K562 (cell line): ENCODE results near the gene BTD. TPM values are rescaled to one million over a fixed set of nuclear protein-coding genes. Genes with fewer than 3 reads are reported as not detected.
A peak's percentile ranks its signal among the peaks of the same experiment; 100 is the strongest.

Experiments
- BDP1 ChIP-seq: IDR thresholded peaks from 3 replicates; pipeline ENCODE4 v1.6.1; 2011; ENCODE audit not compliant: insufficient read length, insufficient read depth
- C11orf30 ChIP-seq: fragments of 450-650 bp; IDR thresholded peaks from 2 replicates; pipeline ENCODE4 v1.6.1; 2016; ENCODE audit warnings: low read depth, mild to moderate bottlenecking
- CBX8 ChIP-seq: fragments of 200-600 bp; sonication (generic); IDR thresholded peaks from 2 replicates; pipeline ENCODE4 v1.6.1; 2012; ENCODE audit warnings: borderline replicate concordance, mixed run types, low read depth, mild to moderate bottlenecking, moderate library complexity, mixed read lengths, low read length, control low read depth, inconsistent platforms; ENCODE audit not compliant: poor library complexity, severe bottlenecking; ENCODE audit errors: extremely low read depth
- EGR1 ChIP-seq: fragments of 450-650 bp; conservative IDR thresholded peaks from 2 replicates; pipeline ENCODE4 v1.6.1; 2017; ENCODE audit warnings: mild to moderate bottlenecking
- FOXK2 ChIP-seq, 2 experiments: fragments of 450-650 bp; IDR thresholded peaks in 1 of 2; conservative IDR thresholded peaks in 1 of 2; 2 replicates each; pipeline ENCODE4 v1.6.1; 2016; ENCODE audit warnings: low read depth in 2 of 2, mild to moderate bottlenecking in 1 of 2
- GABPB1 ChIP-seq: sonication (generic); formaldehyde crosslinking; IDR thresholded peaks from 2 replicates; pipeline ENCODE4 v1.8.0; 2022; ENCODE audit warnings: mild to moderate bottlenecking, missing genetic modification reagents
- GMEB1 ChIP-seq: fragments of 250-450 bp; sonication (Bioruptor Pico); IDR thresholded peaks from 2 replicates; pipeline ENCODE4 v1.4.0; 2020; ENCODE audit warnings: mild to moderate bottlenecking
- KHSRP ChIP-seq: fragments of 450-650 bp; IDR thresholded peaks from 2 replicates; pipeline ENCODE4 v1.6.1; 2017
- MAFG ChIP-seq: fragments of 450-650 bp; conservative IDR thresholded peaks from 2 replicates; pipeline ENCODE4 v1.6.1; 2016; ENCODE audit warnings: missing genetic modification characterization, missing compliant biosample characterization
- MBD2 ChIP-seq: sonication (generic); IDR thresholded peaks from 2 replicates; pipeline ENCODE4 v1.6.1; 2016; ENCODE audit warnings: low read depth, borderline replicate concordance
- POLR2H ChIP-seq: IDR thresholded peaks from 2 replicates; pipeline ENCODE4 v1.6.1; 2016; ENCODE audit warnings: missing genetic modification characterization, low read depth, mild to moderate bottlenecking, control low read depth, missing compliant biosample characterization, moderate library complexity
- SAFB2 ChIP-seq: fragments of 200-400 bp; formaldehyde crosslinking; IDR thresholded peaks from 2 replicates; pipeline ENCODE4 v1.6.1; 2018; ENCODE audit warnings: borderline replicate concordance, low read length, low read depth, moderate library complexity; ENCODE audit not compliant: severe bottlenecking
- SMAD2 ChIP-seq: fragments of 150-350 bp; IDR thresholded peaks from 2 replicates; pipeline ENCODE4 v1.6.1; 2014; ENCODE audit warnings: low read depth, mild to moderate bottlenecking, low read length
- SMARCA4 ChIP-seq: fragments of 450-650 bp; IDR thresholded peaks from 2 replicates; pipeline ENCODE4 v1.6.1; 2016
- ZBTB49 ChIP-seq: sonication (generic); formaldehyde crosslinking; IDR thresholded peaks from 2 replicates; pipeline ENCODE4 v1.8.0; 2022; ENCODE audit warnings: missing genetic modification reagents, mild to moderate bottlenecking, borderline replicate concordance
- polyA plus RNA-seq, 8 experiments: library from polyadenylated mRNA; depleted of rRNA in 4 of 8; stranded (reverse) in 5 of 8; unstranded in 3 of 8; fragments of >200 nt; fragmentation: Nextera tagmentation in 2 of 8; fragmentation: Illumina TruSeq in 1 of 8; extraction: Ambion mirVana in 2 of 8; extraction: Trizol in 1 of 8; gene quantifications; 2 replicates each; pipeline versions ENCODE4 v1.2.1 to v1.2.3, GENCODE V29; 2011 to 2014; ENCODE audit warnings: inconsistent platforms in 1 of 8, missing spikeins in 1 of 8
- total RNA-seq, 7 experiments: library from RNA; depleted of rRNA in 6 of 7; stranded (reverse); fragments of >200 nt in 6 of 7; fragmentation: Illumina TruSeq in 2 of 7; extraction: Trizol in 2 of 7; gene quantifications; 2 replicates each; pipeline versions ENCODE4 v1.2.1 to v1.2.3, GENCODE V29; 2011 to 2021; ENCODE audit warnings: low replicate concordance in 1 of 7
- TF ChIP-seq, protein P1 (sequence below): fragments of 150-350 bp; conservative IDR thresholded peaks from 2 replicates; pipeline ENCODE4 v1.6.1; 2014; ENCODE audit warnings: low read length
- TF ChIP-seq, protein P2 (sequence below): fragments of 250-450 bp; sonication (Bioruptor Pico); IDR thresholded peaks from 2 replicates; pipeline ENCODE4 v1.8.0; 2021; ENCODE audit warnings: moderate library complexity, mild to moderate bottlenecking, inconsistent platforms

The BTD gene
- total and polyA plus RNA-seq, 9 of the 15 experiments (the other 6 are each of a cell fraction or from before 2014, with no cell fraction given), result 6.6 to 26.2 (median 10.6) TPM

DNA sequence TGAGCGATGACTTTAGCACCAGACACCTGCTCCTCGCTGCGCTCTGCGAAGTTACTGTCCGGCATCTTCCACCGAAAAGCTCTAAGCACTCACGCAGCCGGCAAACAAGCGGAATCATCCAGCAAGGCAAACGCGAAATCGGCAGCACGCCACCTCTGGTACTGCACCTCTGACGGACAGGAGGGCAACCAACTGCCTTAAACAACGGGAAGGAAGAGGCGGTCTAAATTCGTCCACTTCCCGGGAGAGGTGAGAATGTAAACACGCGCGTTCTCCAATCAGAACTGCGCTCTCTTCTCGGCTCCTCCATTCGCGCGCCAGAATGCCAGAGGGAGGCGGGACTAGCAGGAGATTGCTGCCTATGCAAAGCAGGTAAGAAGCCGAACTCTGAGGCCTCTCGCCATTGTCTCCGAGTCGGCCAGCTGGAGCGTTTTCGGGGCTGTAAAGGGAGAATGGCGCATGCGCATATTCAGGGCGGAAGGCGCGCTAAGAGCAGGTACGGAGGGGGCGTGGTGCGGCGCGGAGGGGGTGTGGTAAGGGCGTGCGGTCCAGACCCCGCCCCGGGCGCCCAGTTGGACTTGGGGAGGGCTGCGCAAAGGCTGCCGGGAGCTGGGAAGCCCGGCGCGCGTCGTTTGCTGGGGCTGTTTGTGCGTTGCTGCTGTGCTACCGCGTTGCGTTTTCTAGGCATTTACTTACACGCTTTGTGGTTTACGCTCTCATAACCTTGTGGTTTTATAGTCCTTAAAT lies at the start of gene BTD, which contains the start of gene HACL1 (continued):
- TF ChIP-seq, protein P1, sequence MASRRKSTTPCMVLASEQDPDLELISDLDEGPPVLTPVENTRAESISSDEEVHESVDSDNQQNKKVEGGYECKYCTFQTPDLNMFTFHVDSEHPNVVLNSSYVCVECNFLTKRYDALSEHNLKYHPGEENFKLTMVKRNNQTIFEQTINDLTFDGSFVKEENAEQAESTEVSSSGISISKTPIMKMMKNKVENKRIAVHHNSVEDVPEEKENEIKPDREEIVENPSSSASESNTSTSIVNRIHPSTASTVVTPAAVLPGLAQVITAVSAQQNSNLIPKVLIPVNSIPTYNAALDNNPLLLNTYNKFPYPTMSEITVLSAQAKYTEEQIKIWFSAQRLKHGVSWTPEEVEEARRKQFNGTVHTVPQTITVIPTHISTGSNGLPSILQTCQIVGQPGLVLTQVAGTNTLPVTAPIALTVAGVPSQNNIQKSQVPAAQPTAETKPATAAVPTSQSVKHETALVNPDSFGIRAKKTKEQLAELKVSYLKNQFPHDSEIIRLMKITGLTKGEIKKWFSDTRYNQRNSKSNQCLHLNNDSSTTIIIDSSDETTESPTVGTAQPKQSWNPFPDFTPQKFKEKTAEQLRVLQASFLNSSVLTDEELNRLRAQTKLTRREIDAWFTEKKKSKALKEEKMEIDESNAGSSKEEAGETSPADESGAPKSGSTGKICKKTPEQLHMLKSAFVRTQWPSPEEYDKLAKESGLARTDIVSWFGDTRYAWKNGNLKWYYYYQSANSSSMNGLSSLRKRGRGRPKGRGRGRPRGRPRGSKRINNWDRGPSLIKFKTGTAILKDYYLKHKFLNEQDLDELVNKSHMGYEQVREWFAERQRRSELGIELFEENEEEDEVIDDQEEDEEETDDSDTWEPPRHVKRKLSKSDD, result 0 out of 2 replicates have a peak, but pooled peaks have one; percentile 55
- TF ChIP-seq FOXK2 (conservative IDR thresholded peaks at IDR 0.05 in 1 of 2, IDR thresholded peaks at IDR 0.05 in 1 of 2; ENCODE audit: low read depth in 2 of 2) (peak; percentile 100), SAFB2 (no peak), POLR2H (tag) (peak; percentile 96), KHSRP (no peak), MBD2 (peak; percentile 97), CBX8 (no peak), SMARCA4 (peak; percentile 57), ZBTB49 (no peak), GMEB1 (CRISPR knock-in tag) (peak; percentile 57), MAFG (tag) (no peak), BDP1 (no peak), EGR1 (peak; percentile 34; the same call in 1 of the 2 replicates), SMAD2 (no peak), GABPB1 (CRISPR knock-in tag) (peak; percentile 83), C11orf30 (peak; percentile 89)
- TF ChIP-seq, protein P2, sequence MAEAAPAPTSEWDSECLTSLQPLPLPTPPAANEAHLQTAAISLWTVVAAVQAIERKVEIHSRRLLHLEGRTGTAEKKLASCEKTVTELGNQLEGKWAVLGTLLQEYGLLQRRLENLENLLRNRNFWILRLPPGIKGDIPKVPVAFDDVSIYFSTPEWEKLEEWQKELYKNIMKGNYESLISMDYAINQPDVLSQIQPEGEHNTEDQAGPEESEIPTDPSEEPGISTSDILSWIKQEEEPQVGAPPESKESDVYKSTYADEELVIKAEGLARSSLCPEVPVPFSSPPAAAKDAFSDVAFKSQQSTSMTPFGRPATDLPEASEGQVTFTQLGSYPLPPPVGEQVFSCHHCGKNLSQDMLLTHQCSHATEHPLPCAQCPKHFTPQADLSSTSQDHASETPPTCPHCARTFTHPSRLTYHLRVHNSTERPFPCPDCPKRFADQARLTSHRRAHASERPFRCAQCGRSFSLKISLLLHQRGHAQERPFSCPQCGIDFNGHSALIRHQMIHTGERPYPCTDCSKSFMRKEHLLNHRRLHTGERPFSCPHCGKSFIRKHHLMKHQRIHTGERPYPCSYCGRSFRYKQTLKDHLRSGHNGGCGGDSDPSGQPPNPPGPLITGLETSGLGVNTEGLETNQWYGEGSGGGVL, result no peak
